GM12878 (cell line): ENCODE data around the gene GLS. TPM values are rescaled to one million over a fixed set of nuclear protein-coding genes. Genes with fewer than 3 reads are reported as not detected.

Experiments
- ATAC-seq: fragments of 200-7000 bp; cut with Tn5 transposase; 3 replicates; pipeline ENCODE4 v1.9.1; 2020; ENCODE audit warnings: mild to moderate bottlenecking, moderate library complexity
- BruUV-seq: library from RNA; stranded (reverse); fragments of 400-500 nt; replicated peaks from 2 replicates; lab custom pipeline; 2021; lab: Mats Ljungman, UMichigan
- CTCF ChIA-PET: fragments of 300-600 bp; sonication (Branson Sonifier 250); formaldehyde crosslinking; extraction: SDS; loops from one replicate; lab custom pipeline; 2021; ENCODE audit warnings: inconsistent platforms; lab: Yijun Ruan, JAX
- POLR2A ChIA-PET: fragments of 350-600 bp; formaldehyde crosslinking; extraction: SDS; loops from one replicate; lab custom pipeline; 2021; ENCODE audit warnings: inconsistent platforms; lab: Charles Lee
- RAD21 ChIA-PET: fragments of 300-600 bp; sonication (Branson Sonifier 250); formaldehyde crosslinking; loops from one replicate; lab custom pipeline; 2023; ENCODE audit warnings: antibody characterized with exemption; ENCODE audit not compliant: unreplicated experiment; lab: Charles Lee
- SMC1A ChIA-PET: fragments of 300-600 bp; sonication (Branson Sonifier 250); formaldehyde crosslinking; loops from one replicate; lab custom pipeline; 2023; ENCODE audit not compliant: unreplicated experiment, uncharacterized antibody; lab: Charles Lee
- DNase-seq: peaks from one replicate; pipeline ENCODE4 v3.0.0-alpha.2; 2011; ENCODE audit warnings: low read depth, low spot score
- FAIRE-seq: peaks from 3 replicates; lab custom pipeline; 2011; peaks lifted over from hg19 to GRCh38; lab: Jason Lieb, UNC
- H2AFZ ChIP-seq: 2 replicates; pipeline ENCODE4 v1.6.0; 2011; ENCODE audit warnings: low read depth, low read length, control low read depth; ENCODE audit not compliant: control insufficient read depth
- H3K27ac ChIP-seq: 2 replicates; pipeline ENCODE4 v1.5.1; 2011; ENCODE audit warnings: control low read depth; ENCODE audit not compliant: control insufficient read depth, insufficient read depth
- H3K27me3 ChIP-seq, 2 experiments: replicated peaks in 1 of 2; 2 replicates each; pipeline versions ENCODE4 v1.6.0 to v1.6.1; 2011; ENCODE audit warnings: low read length in 1 of 2; ENCODE audit not compliant: control insufficient read depth in 2 of 2, insufficient read depth in 2 of 2
- H3K36me3 ChIP-seq, 2 experiments: 2 replicates each; pipeline ENCODE4 v1.5.1; 2011; ENCODE audit warnings: low read length in 1 of 2; ENCODE audit not compliant: control insufficient read depth in 2 of 2, insufficient read depth in 2 of 2
- H3K4me1 ChIP-seq: 2 replicates; pipeline ENCODE4 v1.6.1; 2011; ENCODE audit warnings: mild to moderate bottlenecking, low read length, moderate library complexity, mixed read lengths; ENCODE audit not compliant: control insufficient read depth, insufficient read depth
- H3K4me2 ChIP-seq: 2 replicates; pipeline ENCODE4 v1.6.0; 2011; ENCODE audit warnings: control low read depth; ENCODE audit not compliant: control insufficient read depth, insufficient read depth
- H3K4me3 ChIP-seq: fragments of 200-600 bp; sonication (generic); 2 replicates; pipeline ENCODE4 v1.5.1; 2016
- H3K79me2 ChIP-seq: 2 replicates; pipeline ENCODE4 v1.6.0; 2011; ENCODE audit warnings: low read length; ENCODE audit not compliant: control insufficient read depth, insufficient read depth
- H3K9ac ChIP-seq: 2 replicates; pipeline ENCODE4 v1.8.0; 2011; ENCODE audit warnings: low read length, control low read depth, mixed read lengths; ENCODE audit not compliant: control insufficient read depth, insufficient read depth
- H3K9me3 ChIP-seq: replicated peaks from 3 replicates; pipeline ENCODE4 v1.5.1; 2011; ENCODE audit warnings: mild to moderate bottlenecking, low read length; ENCODE audit not compliant: control insufficient read depth, insufficient read depth
- H4K20me1 ChIP-seq: 2 replicates; pipeline ENCODE4 v1.6.0; 2011; ENCODE audit not compliant: control insufficient read depth, insufficient read depth
- BRCA1 ChIP-seq: IDR thresholded peaks from 2 replicates; pipeline ENCODE4 v1.6.1; 2011; ENCODE audit warnings: low read depth, low read length, improper control_type of control experiment
- LARP7 ChIP-seq: fragments of 450-650 bp; IDR thresholded peaks from 2 replicates; pipeline ENCODE4 v1.6.1; 2017; ENCODE audit warnings: mild to moderate bottlenecking
- NFIC ChIP-seq: IDR thresholded peaks from 2 replicates; pipeline ENCODE4 v1.6.1; 2012; ENCODE audit warnings: low read depth, mild to moderate bottlenecking, inconsistent platforms, low read length, moderate library complexity
- RELB ChIP-seq: fragments of 450-650 bp; IDR thresholded peaks from 2 replicates; pipeline ENCODE4 v1.6.1; 2017; ENCODE audit warnings: low read depth, mild to moderate bottlenecking, moderate library complexity
- WGBS: methylation state at CpG from one replicate; pipeline ENCODE4 v1.1.6; 2016; ENCODE audit warnings: low lambda C conversion rate; ENCODE audit not compliant: insufficient replicate concordance, insufficient coverage; ENCODE audit errors: missing lambda C conversion rate; 5-methylcytosine and 5-hydroxymethylcytosine counted together
- in situ Hi-C: fragments of 300-500 bp; cut with MboI; formaldehyde crosslinking; loops from 9 replicates; pipeline ENCODE4 v1.14.3; 2018; ENCODE audit warnings: mixed read lengths
- intact Hi-C: fragments of 100-400 bp; cut with micrococcal nuclease; formaldehyde crosslinking; loops from one replicate; pipeline ENCODE4 v1.14.2; 2022; ENCODE audit not compliant: unreplicated experiment
- polyA plus RNA-seq, 11 experiments: library from polyadenylated mRNA; depleted of rRNA in 4 of 11; unstranded in 6 of 11; stranded (reverse) in 5 of 11; fragments of >200 nt; fragmentation: Nextera tagmentation in 4 of 11; fragmentation: Illumina TruSeq in 1 of 11; extraction: Ambion mirVana in 4 of 11; extraction: Trizol in 1 of 11; gene quantifications; 1 replicate in 1 of 11; 2 replicates in 10 of 11; pipeline versions ENCODE4 v1.2.1 to v1.2.3, GENCODE V29; 2011 to 2016; ENCODE audit warnings: inconsistent platforms in 2 of 11, missing spikeins in 2 of 11, low read depth in 1 of 11
- total RNA-seq, 4 experiments: library from RNA; depleted of rRNA in 3 of 4; stranded (reverse); fragments of >200 nt in 3 of 4; fragmentation: Illumina TruSeq in 1 of 4; extraction: Trizol in 1 of 4; gene quantifications; 2 replicates each; pipeline versions ENCODE4 v1.2.1 to v1.2.3, GENCODE V29; 2013 to 2021
- TF ChIP-seq, protein P1 (sequence below), 3 experiments: IDR thresholded peaks in 2 of 3; conservative IDR thresholded peaks in 1 of 3; 2 replicates each; pipeline ENCODE4 v1.5.1; 2011; ENCODE audit warnings: low read depth in 3 of 3, low read length in 3 of 3, mild to moderate bottlenecking in 3 of 3, control low read depth in 2 of 3, moderate library complexity in 2 of 3, inconsistent platforms in 1 of 3, mixed read lengths in 1 of 3; ENCODE audit not compliant: control insufficient read depth in 2 of 3, insufficient read depth in 1 of 3; ENCODE audit errors: extremely low read depth in 1 of 3

Gene GLS
- total and polyA plus RNA-seq, 10 of the 15 experiments (the other 5 are each of a cell fraction or from before 2014, with no cell fraction given): 15.7 to 145 (median 70.8) TPM

GRCh38 chr2:190844700-190845401, 35.8 kb upstream of the GLS start:
- ChIA-PET SMC1A (interaction anchor here (1.2 to 1.7 kb wide), 3 partner anchors 43 to 103 kb away, joined by 3 to 4 read pairs (median 3); no protein-coding TSS in a partner anchor), CTCF (interaction anchor here (0.9 to 1.1 kb wide), 5 partner anchors 35 to 311 kb away, joined by 3 read pairs; no protein-coding TSS in a partner anchor), POLR2A (no interaction called here), RAD21 (interaction anchor here (0.7 to 1.2 kb wide), 2 partner anchors 64 to 188 kb away, joined by 3 read pairs; no protein-coding TSS in a partner anchor)
- intact Hi-C loops: loop anchor here (5.0 kb wide), 1 partner anchor 187 kb away; no protein-coding TSS in a partner anchor
- Histone ChIP-seq H2AFZ (no peak overlapping the region), H3K4me1 (no peaks in the 10 kb centered on the region), H3K36me3 (no peaks in the 10 kb centered on the region), H3K27me3 (no peaks in the 10 kb centered on the region), H3K9ac (no peak overlapping the region), H3K4me2 (no peak overlapping the region), H3K4me3 (no peak overlapping the region), H3K79me2 (no peaks in the 10 kb centered on the region), H4K20me1 (no peaks in the 10 kb centered on the region), H3K27ac (no peak overlapping the region), H3K9me3 (no peaks in the 10 kb centered on the region)
- 63% methylated on average over 4 of the region's 4 CpGs for WGBS
- BruUV-seq: no TSS peak
- DNase-seq: no peak
- ATAC-seq: no peak
- FAIRE-seq: no peak
- TF ChIP-seq NFIC: no peak
- TF ChIP-seq LARP7: no peak
- TF ChIP-seq BRCA1: no peak
- TF ChIP-seq, protein P1, sequence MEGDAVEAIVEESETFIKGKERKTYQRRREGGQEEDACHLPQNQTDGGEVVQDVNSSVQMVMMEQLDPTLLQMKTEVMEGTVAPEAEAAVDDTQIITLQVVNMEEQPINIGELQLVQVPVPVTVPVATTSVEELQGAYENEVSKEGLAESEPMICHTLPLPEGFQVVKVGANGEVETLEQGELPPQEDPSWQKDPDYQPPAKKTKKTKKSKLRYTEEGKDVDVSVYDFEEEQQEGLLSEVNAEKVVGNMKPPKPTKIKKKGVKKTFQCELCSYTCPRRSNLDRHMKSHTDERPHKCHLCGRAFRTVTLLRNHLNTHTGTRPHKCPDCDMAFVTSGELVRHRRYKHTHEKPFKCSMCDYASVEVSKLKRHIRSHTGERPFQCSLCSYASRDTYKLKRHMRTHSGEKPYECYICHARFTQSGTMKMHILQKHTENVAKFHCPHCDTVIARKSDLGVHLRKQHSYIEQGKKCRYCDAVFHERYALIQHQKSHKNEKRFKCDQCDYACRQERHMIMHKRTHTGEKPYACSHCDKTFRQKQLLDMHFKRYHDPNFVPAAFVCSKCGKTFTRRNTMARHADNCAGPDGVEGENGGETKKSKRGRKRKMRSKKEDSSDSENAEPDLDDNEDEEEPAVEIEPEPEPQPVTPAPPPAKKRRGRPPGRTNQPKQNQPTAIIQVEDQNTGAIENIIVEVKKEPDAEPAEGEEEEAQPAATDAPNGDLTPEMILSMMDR (IDR thresholded peaks at IDR 0.05 in 2 of 3, conservative IDR thresholded peaks at IDR 0.05 in 1 of 3; ENCODE audit: control insufficient read depth in 2 of 3, extremely low read depth in 1 of 3, insufficient read depth in 1 of 3, low read depth in 3 of 3, low read length in 3 of 3): no peak
- no peak for TF ChIP-seq RELB
- in situ Hi-C loops: no loop called here
